ENCODE measurements around the gene BMERB1. TPM values are rescaled to one million over a fixed set of nuclear protein-coding genes. Genes with fewer than 3 reads are reported as not detected.

Gene BMERB1
- total RNA-seq, 1 donor from 2014 or later, result 26.4 TPM

DNA sequence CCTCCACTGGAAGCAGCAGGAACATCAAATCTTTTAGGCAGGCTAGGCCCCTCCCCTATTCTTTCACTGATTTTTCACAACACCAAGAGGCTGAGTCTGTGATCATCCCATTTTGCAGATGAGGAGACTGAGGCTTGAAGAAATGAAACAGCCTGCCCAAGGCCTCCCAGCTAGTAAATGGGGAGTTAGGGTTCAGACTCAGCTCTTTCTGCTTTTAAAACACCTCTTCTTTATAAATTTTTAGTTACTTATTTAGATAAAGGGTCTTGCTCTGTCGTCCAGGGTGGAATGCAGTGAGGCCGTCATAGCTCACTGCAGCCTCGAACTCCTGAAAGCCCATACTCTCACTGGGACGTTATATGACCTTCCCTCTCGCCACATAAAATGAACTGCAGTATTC, 82.2 kb downstream of the BMERB1 start:
- Mint-ChIP-seq H3K4me3 (no peak overlapping the region), H3K27me3 (no peaks in the 10 kb centered on the region), H3K4me1 (ENCODE audit: unreplicated experiment) (peaks cover 19% of the 10 kb centered on the region), H3K9me3 (no peaks in the 10 kb centered on the region), H3K27ac (no peak overlapping the region), H3K36me3 (no peaks in the 10 kb centered on the region)
- TF ChIP-seq, protein P1, sequence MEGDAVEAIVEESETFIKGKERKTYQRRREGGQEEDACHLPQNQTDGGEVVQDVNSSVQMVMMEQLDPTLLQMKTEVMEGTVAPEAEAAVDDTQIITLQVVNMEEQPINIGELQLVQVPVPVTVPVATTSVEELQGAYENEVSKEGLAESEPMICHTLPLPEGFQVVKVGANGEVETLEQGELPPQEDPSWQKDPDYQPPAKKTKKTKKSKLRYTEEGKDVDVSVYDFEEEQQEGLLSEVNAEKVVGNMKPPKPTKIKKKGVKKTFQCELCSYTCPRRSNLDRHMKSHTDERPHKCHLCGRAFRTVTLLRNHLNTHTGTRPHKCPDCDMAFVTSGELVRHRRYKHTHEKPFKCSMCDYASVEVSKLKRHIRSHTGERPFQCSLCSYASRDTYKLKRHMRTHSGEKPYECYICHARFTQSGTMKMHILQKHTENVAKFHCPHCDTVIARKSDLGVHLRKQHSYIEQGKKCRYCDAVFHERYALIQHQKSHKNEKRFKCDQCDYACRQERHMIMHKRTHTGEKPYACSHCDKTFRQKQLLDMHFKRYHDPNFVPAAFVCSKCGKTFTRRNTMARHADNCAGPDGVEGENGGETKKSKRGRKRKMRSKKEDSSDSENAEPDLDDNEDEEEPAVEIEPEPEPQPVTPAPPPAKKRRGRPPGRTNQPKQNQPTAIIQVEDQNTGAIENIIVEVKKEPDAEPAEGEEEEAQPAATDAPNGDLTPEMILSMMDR (conservative IDR thresholded peaks at IDR 0.05), result no peak
- DNase-seq (ENCODE audit: extremely low spot score, unreplicated experiment), result no peak

- Mint-ChIP-seq H3K27ac (no peak overlapping the region), H3K4me1 (ENCODE audit: unreplicated experiment) (peaks cover 27% of the 10 kb centered on the region), H3K9me3 (no peaks in the 10 kb centered on the region), H3K4me3 (no peak overlapping the region), H3K27me3 (no peaks in the 10 kb centered on the region), H3K36me3 (no peaks in the 10 kb centered on the region)
- DNase-seq (ENCODE audit: extremely low spot score, unreplicated experiment), result no peak
- TF ChIP-seq, protein P1 (conservative IDR thresholded peaks at IDR 0.05), result no peak
Observed at GRCh38 chr16:15517743-15518377, 83.5 kb downstream of the BMERB1 start.

GRCh38 chr16:15518381-15519351, 84.3 kb downstream of the BMERB1 start:
- H3K36me3 Mint-ChIP-seq, result no peaks in the 10 kb centered on the region
- no peak overlapping the region for H3K4me3 Mint-ChIP-seq
- H3K27me3 Mint-ChIP-seq, result no peaks in the 10 kb centered on the region
- H3K27ac Mint-ChIP-seq, result no peak overlapping the region
- H3K9me3 Mint-ChIP-seq, result no peaks in the 10 kb centered on the region
- no peak for DNase-seq (ENCODE audit: extremely low spot score, unreplicated experiment)
- peaks cover 27% of the 10 kb centered on the region for H3K4me1 Mint-ChIP-seq (ENCODE audit: unreplicated experiment)
- TF ChIP-seq, protein P1 (conservative IDR thresholded peaks at IDR 0.05), result no peak

GRCh38 chr16:15519790-15520189, 85.4 kb downstream of the BMERB1 start:
- peaks cover 27% of the 10 kb centered on the region for H3K4me1 Mint-ChIP-seq (ENCODE audit: unreplicated experiment)
- no peaks in the 10 kb centered on the region for H3K36me3 Mint-ChIP-seq
- DNase-seq (ENCODE audit: extremely low spot score, unreplicated experiment), result no peak
- no peak overlapping the region for H3K4me3 Mint-ChIP-seq
- H3K27ac Mint-ChIP-seq, result no peak overlapping the region
- TF ChIP-seq, protein P1 (conservative IDR thresholded peaks at IDR 0.05), result no peak
- H3K27me3 Mint-ChIP-seq, result no peaks in the 10 kb centered on the region
- H3K9me3 Mint-ChIP-seq, result no peaks in the 10 kb centered on the region

DNA sequence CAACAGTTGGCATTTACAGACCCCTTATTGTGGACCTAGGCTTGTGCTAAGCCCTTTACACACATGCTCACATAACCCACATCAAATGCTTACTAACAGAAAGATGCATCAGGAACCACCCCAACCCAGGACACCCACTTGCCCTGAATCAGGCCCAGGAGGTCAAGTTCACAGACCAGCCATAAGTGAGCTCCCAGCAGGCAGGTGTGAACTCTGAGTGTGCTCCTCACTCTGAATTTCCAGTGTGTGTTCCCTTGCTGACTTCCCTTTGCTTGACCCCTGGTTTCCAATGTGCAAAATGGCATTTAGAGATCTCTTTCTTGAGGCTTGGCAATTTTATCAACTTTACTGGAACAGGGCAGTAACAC, 87.0 kb downstream of the BMERB1 start:
- H3K4me1 Mint-ChIP-seq (ENCODE audit: unreplicated experiment), result peaks cover 27% of the 10 kb centered on the region
- TF ChIP-seq, protein P1 (conservative IDR thresholded peaks at IDR 0.05), result no peak
- H3K4me3 Mint-ChIP-seq, result no peak overlapping the region
- no peaks in the 10 kb centered on the region for H3K27me3 Mint-ChIP-seq
- no peaks in the 10 kb centered on the region for H3K36me3 Mint-ChIP-seq
- H3K27ac Mint-ChIP-seq, result no peak overlapping the region
- no peaks in the 10 kb centered on the region for H3K9me3 Mint-ChIP-seq
- DNase-seq (ENCODE audit: extremely low spot score, unreplicated experiment), result no peak
